ENCODE data around the gene TLX1. TPM values are rescaled to one million over a fixed set of nuclear protein-coding genes. Genes with fewer than 3 reads are reported as not detected.

Gene TLX1
- polyA plus RNA-seq, 1 donor, result 0.57 TPM

DNA sequence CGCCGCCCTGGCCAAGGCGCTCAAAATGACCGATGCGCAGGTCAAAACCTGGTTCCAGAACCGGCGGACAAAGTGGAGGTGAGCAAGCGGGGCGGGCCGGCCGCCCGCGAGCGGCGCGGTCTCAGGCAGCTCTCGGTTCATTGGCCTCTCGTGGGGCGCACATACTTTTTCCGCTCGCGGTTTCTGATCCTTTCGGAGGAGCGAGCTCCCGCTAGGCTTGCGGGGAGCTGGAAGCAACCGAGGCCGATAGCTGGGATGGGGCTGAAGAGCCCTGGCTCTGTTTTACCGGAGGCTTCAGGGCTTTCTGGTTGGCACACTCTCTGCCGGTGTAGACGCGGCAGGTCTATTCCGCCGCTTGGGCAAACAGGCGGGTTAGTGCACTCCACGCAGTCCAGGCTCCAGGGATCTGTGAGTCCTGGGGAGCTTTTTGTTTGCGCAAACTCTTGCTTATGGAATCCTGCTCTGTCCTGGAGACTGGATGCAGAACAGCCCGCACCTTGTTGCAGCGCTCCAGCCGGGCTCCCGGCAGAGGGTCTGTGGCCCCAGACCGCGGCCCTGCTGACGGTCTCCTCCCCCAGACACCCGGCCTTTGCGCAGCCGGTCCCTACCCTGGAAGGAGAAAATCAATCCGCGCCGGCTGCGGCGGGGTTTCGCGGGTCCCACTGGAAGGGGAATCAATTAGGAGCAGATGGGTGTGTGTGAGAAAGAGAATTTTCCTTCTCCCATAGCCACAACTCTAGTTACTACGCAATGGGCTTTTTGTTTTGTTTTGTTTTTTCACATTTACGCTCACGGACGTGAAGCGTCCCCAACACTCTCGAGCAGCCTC is 3.4 kb downstream of the TLX1 start:
- H3K9me3 ChIP-seq (ENCODE audit: control insufficient read depth, low read depth, low read length), result peaks cover 11% of the 10 kb centered on the region
- no peak overlapping the region for H3K4me3 ChIP-seq (ENCODE audit: low read length)
- DNase-seq, result no peak
- WGBS (ENCODE audit: insufficient coverage, low lambda C conversion rate), result no CpG with 5 or more reads among the region's 60 CpGs
- H3K27ac ChIP-seq (ENCODE audit: low read length), result no peak overlapping the region
- no peaks in the 10 kb centered on the region for H3K36me3 ChIP-seq (ENCODE audit: control insufficient read depth, insufficient read depth, low read length)
- peaks cover 99% of the 10 kb centered on the region for H3K27me3 ChIP-seq (ENCODE audit: control insufficient read depth, insufficient read depth, low read length)
- H3K4me1 ChIP-seq (ENCODE audit: control insufficient read depth, insufficient read depth, low read length), result no peaks in the 10 kb centered on the region

DNA sequence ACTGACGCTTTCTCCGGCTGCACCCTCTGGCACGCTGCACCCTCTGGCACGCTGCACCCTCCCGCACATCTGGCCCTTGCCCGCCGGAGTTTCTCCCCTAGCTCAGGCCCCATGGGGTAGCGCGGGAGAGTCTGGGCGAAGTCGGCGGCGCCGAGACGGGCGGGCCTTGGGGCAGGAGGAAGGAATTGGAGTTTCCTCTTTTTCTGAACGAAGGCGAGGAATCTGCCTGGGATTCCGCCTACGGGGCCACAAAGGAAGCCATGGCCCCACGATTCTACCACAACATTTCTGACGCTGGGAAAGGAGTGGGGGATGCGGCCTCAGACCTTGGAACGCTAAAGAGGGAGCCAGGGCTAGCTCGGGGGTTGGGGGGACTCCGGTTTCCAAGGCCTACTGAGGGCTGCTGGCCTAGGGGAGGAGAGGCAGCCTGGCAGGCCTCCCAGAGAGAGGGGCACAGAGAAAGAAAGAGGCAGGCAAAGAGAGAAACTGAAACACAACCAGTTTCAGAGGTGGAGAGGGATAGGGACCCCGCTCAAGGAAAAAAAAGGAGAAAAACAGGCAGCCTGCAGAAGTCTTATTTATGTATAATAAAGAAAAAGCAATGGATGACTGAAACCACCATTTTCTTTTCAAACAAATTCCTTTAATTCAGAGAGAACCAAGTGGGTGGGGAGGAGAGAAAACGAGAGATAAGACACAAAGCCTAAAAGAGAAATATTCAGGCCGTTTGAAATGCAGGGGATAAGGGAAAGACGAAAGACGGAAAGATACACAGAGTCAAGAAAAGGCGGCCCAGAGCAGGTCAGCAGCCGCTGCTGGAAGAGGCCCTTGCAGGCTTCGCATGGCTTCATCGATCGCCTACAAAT is 4.3 kb downstream of the TLX1 start:
- H3K4me1 ChIP-seq (ENCODE audit: control insufficient read depth, insufficient read depth, low read length), result no peaks in the 10 kb centered on the region

DNA sequence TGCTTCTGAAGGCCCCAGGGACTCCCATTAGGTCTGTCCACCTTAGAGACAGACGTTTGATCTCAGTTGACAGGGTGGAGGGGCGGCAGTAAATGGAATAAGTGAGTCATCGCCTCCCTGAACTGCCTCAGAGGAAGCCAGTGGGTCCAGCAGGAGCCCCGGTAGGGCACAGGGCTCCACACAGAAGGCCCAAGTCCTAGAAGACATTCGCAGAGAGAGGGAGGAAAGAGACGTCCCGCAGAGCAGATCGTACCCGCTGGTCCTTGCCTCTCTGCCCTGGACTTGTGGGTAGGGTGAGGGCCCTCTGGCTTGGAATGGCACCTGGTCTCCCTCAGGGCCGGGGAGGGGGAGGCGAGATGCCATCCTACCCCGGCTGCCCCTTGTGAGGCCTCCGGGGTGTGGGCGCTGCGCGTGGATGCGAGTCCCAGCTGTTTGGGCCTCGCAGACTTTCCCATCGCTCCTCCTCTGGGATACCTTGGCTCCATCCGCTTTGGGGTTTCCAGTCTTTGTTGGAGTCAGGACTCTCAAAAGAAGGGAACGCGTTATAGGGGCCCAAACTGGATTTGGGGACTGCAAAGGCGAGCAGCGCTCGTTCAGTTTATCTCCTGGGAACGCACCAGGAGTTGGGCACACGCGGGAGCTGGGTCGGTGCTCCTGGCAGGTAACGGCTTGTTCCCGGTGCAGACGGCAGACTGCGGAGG is 5.1 kb downstream of the TLX1 start:
- Histone ChIP-seq H3K4me3 (ENCODE audit: low read length) (no peak overlapping the region), H3K9me3 (ENCODE audit: control insufficient read depth, low read depth, low read length) (peaks cover 22% of the 10 kb centered on the region), H3K27me3 (ENCODE audit: control insufficient read depth, insufficient read depth, low read length) (peaks cover 99% of the 10 kb centered on the region), H3K36me3 (ENCODE audit: control insufficient read depth, insufficient read depth, low read length) (no peaks in the 10 kb centered on the region), H3K4me1 (ENCODE audit: control insufficient read depth, insufficient read depth, low read length) (no peaks in the 10 kb centered on the region), H3K27ac (ENCODE audit: low read length) (no peak overlapping the region)
- WGBS (ENCODE audit: insufficient coverage, low lambda C conversion rate), result no CpG with 5 or more reads among the region's 33 CpGs
- no peak for DNase-seq

More for the DNA sequence above, 4.3 kb downstream of the TLX1 start:
- 10% methylated on average over 2 of the region's 36 CpGs for WGBS (ENCODE audit: insufficient coverage, low lambda C conversion rate)
- H3K9me3 ChIP-seq (ENCODE audit: control insufficient read depth, low read depth, low read length), result peaks cover 18% of the 10 kb centered on the region
- H3K36me3 ChIP-seq (ENCODE audit: control insufficient read depth, insufficient read depth, low read length), result no peaks in the 10 kb centered on the region
- no peak overlapping the region for H3K27ac ChIP-seq (ENCODE audit: low read length)
- H3K4me3 ChIP-seq (ENCODE audit: low read length), result no peak overlapping the region
- no peak for DNase-seq
- peaks cover 99% of the 10 kb centered on the region for H3K27me3 ChIP-seq (ENCODE audit: control insufficient read depth, insufficient read depth, low read length)

DNA sequence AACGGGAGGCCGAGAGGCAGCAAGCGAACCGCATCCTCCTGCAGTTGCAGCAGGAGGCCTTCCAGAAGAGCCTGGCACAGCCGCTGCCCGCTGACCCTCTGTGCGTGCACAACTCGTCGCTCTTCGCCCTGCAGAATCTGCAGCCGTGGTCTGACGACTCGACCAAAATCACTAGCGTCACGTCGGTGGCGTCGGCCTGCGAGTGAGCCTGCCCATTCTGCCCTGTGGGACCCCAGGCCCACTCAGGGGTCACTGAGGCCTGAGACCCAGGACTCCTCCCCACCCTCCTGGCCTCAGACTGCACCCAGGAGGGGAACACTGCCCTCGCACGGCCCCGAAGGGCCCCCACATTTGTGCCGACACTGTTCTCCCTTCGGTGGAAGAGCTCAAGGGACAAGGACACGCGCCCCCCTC is 5.6 kb downstream of the TLX1 start:
- Histone ChIP-seq H3K27ac (ENCODE audit: low read length) (no peak overlapping the region), H3K36me3 (ENCODE audit: control insufficient read depth, insufficient read depth, low read length) (no peaks in the 10 kb centered on the region), H3K27me3 (ENCODE audit: control insufficient read depth, insufficient read depth, low read length) (peaks cover 100% of the 10 kb centered on the region), H3K4me3 (ENCODE audit: low read length) (no peak overlapping the region), H3K4me1 (ENCODE audit: control insufficient read depth, insufficient read depth, low read length) (no peaks in the 10 kb centered on the region), H3K9me3 (ENCODE audit: control insufficient read depth, low read depth, low read length) (peaks cover 22% of the 10 kb centered on the region)
- no CpG with 5 or more reads among the region's 26 CpGs for WGBS (ENCODE audit: insufficient coverage, low lambda C conversion rate)
- DNase-seq, result no peak

DNA sequence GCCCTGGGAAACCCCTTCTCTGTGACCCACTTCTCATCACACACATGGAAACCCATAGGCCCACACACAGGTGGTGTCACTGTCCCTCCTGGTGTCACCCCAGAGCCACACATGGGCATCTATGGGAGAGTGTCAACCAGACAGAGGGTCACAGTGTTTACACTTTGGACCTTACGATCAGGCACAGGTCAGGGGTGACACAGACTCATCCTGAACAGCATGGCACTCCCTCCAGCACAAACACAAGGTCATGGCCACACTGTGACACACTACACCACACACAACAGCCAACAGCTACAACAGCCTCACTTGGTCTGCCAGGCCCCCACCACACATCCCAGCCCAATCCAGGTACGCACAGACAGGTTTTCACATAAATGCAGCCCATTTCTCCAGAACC is 6.2 kb downstream of the TLX1 start:
- no peak overlapping the region for H3K4me3 ChIP-seq (ENCODE audit: low read length)
- no CpG with 5 or more reads among the region's 2 CpGs for WGBS (ENCODE audit: insufficient coverage, low lambda C conversion rate)
- peaks cover 100% of the 10 kb centered on the region for H3K27me3 ChIP-seq (ENCODE audit: control insufficient read depth, insufficient read depth, low read length)
- H3K4me1 ChIP-seq (ENCODE audit: control insufficient read depth, insufficient read depth, low read length), result no peaks in the 10 kb centered on the region
- no peaks in the 10 kb centered on the region for H3K36me3 ChIP-seq (ENCODE audit: control insufficient read depth, insufficient read depth, low read length)
- H3K9me3 ChIP-seq (ENCODE audit: control insufficient read depth, low read depth, low read length), result peaks cover 22% of the 10 kb centered on the region
- no peak for DNase-seq
- no peak overlapping the region for H3K27ac ChIP-seq (ENCODE audit: low read length)

DNA sequence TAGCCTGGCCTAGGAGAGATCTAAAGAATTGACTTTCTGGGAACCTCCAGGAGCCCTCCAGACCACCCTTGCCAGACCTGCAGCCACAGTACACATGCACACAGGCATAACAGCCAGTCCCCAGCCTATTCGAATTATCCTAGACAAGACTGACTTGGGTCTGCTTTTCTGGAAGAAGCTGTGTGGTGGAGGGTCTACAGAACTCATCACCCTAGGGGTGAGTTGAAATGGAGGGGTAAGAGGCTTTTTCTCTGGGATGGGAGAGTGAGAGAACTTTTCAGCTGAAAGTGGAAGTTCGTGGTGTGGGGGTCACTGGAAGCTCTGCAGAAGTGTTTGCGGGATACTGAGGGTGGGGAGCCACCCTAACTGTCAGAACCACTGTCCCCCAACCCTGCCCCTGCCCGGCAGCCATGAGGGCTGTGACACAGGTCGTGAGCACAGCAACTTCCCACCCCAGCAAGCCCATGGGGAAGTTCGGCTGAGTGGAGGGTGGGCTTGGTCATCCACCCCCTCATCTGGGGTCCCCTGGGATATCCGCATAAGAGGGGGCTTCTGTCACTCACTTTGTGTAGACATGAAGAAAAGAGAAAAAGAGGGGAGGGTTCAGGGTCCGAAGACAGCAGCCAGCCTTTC is 7.8 kb downstream of the TLX1 start:
- Histone ChIP-seq H3K27me3 (ENCODE audit: control insufficient read depth, insufficient read depth, low read length) (peaks cover 100% of the 10 kb centered on the region), H3K36me3 (ENCODE audit: control insufficient read depth, insufficient read depth, low read length) (no peaks in the 10 kb centered on the region), H3K4me1 (ENCODE audit: control insufficient read depth, insufficient read depth, low read length) (no peaks in the 10 kb centered on the region), H3K4me3 (ENCODE audit: low read length) (no peak overlapping the region), H3K9me3 (ENCODE audit: control insufficient read depth, low read depth, low read length) (peaks cover 17% of the 10 kb centered on the region), H3K27ac (ENCODE audit: low read length) (no peak overlapping the region)
- DNase-seq, result no peak
- WGBS (ENCODE audit: insufficient coverage, low lambda C conversion rate), result no CpG with 5 or more reads among the region's 8 CpGs

DNA sequence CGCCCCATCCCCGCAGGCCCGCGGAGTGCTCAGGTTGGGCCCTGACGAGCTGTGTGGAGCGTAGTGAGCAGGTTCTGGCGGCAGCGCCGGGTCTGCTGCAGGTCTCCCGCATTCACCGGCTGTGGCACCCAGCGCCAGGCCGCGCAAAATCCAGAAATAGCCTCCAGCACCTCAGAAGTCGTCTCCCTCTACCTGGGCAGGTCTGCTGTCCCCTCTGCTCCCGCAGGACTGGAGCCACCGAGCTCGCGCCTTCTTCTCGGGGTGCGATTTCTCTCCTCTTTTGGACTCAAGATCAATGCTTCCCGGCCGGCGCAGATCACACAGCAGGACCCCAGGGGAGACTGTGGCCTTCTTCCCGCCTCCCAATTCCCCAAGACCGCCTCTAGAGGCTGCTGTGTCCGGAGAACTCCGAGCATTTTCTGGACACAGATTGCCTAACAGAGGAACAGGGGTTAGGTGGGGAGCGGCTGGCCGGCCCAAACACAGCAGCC is 8.4 kb downstream of the TLX1 start:
- Histone ChIP-seq H3K27me3 (ENCODE audit: control insufficient read depth, insufficient read depth, low read length) (peaks cover 100% of the 10 kb centered on the region), H3K4me1 (ENCODE audit: control insufficient read depth, insufficient read depth, low read length) (no peaks in the 10 kb centered on the region), H3K9me3 (ENCODE audit: control insufficient read depth, low read depth, low read length) (peaks cover 12% of the 10 kb centered on the region), H3K27ac (ENCODE audit: low read length) (no peak overlapping the region), H3K4me3 (ENCODE audit: low read length) (no peak overlapping the region), H3K36me3 (ENCODE audit: control insufficient read depth, insufficient read depth, low read length) (no peaks in the 10 kb centered on the region)
- WGBS (ENCODE audit: insufficient coverage, low lambda C conversion rate), result no CpG with 5 or more reads among the region's 30 CpGs
- peak in 1 of 2 donors; percentile 25 for DNase-seq

DNA sequence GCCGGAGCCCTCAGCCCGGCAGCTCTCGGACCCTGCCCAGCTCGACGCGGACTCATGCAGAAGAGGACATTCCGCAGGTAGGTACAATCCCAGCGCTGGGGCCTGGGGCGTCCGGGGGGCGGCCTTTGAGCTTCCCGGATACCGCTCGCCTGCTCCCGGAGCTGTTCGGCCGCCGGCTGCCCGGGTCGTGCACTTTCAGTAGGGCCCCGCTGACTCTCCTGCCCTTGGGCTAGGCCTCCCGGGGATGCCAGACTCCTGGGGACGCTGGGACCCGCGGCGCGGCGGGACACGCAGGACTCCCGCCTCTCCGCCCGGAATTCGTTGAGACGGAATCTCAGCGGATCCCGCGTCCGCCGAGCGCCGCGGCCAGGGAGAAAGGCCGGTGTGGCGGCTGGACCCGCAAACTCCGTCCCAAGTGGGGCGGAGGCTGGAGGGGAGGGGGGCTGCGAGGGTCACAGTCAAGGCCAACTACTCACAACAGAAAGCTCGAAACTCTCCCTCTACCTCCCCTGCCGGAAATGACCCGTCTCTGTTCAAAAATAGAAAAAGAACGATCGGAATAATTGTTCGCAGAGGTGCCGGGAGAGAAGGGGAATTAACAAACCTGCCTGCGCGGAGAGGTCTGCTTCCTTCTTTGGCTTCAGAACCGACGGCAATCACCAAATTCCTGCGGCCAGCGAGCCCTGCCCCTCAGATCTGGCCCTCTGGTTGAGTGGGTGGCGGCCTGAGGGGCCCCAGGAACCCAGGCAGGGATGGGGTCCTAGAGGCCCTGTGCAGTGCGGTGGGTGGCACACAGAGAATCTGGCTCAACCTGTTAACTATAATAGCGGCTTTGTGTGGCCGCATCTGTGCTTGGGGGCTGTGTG is 9.2 kb downstream of the TLX1 start:
- no peak overlapping the region for H3K4me3 ChIP-seq (ENCODE audit: low read length)
- 0% methylated on average over 1 of the region's 65 CpGs for WGBS (ENCODE audit: insufficient coverage, low lambda C conversion rate)
- no peaks in the 10 kb centered on the region for H3K4me1 ChIP-seq (ENCODE audit: control insufficient read depth, insufficient read depth, low read length)
- H3K9me3 ChIP-seq (ENCODE audit: control insufficient read depth, low read depth, low read length), result peaks cover 12% of the 10 kb centered on the region
- peak in 1 of 2 donors; percentile 27 for DNase-seq
- no peaks in the 10 kb centered on the region for H3K36me3 ChIP-seq (ENCODE audit: control insufficient read depth, insufficient read depth, low read length)
- H3K27me3 ChIP-seq (ENCODE audit: control insufficient read depth, insufficient read depth, low read length), result peaks cover 100% of the 10 kb centered on the region
- no peak overlapping the region for H3K27ac ChIP-seq (ENCODE audit: low read length)

DNA sequence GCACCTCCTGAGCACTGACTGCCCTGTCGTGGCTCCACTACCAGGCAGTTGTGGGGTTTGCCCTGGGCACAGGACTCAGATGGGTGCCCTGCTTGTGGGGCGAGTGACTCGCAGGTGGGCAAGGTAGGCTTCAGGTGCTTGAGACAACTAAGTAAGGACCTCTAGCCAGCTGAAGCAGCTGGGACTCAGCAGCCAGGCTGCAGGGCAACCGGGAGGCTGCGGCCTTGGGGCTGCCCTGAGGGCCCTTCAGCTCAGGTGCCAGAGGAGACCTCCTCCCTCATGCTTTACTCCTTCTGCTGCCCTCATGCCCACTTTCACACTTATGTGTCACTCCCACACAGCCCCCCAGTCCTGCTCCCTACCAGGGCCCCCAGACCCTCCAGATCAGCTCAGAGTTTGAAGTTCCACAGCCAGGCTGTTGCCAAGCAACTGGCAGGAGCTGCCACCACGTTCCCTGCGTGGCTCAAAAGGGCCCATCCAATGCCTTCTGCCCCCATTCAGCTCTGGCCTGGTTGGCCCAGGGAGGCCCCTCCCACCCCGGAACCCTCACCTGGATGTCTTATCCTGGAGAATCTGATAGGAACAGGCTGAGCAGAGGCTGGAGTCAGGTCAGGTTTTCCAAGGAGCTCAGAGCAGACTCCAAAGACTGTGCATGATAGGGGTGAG is 10.0 kb downstream of the TLX1 start:
- no peak overlapping the region for H3K4me3 ChIP-seq (ENCODE audit: low read length)
- H3K4me1 ChIP-seq (ENCODE audit: control insufficient read depth, insufficient read depth, low read length), result no peaks in the 10 kb centered on the region
- WGBS (ENCODE audit: insufficient coverage, low lambda C conversion rate), result no CpG with 5 or more reads among the region's 8 CpGs
- DNase-seq, result no peak
- H3K27me3 ChIP-seq (ENCODE audit: control insufficient read depth, insufficient read depth, low read length), result peaks cover 100% of the 10 kb centered on the region
- H3K9me3 ChIP-seq (ENCODE audit: control insufficient read depth, low read depth, low read length), result peaks cover 12% of the 10 kb centered on the region
- no peaks in the 10 kb centered on the region for H3K36me3 ChIP-seq (ENCODE audit: control insufficient read depth, insufficient read depth, low read length)
- no peak overlapping the region for H3K27ac ChIP-seq (ENCODE audit: low read length)
